Sciatic nerve (tissue), 2 donors: ENCODE measurements around the gene MEF2B. TPM values are rescaled to one million over a fixed set of nuclear protein-coding genes. Genes with fewer than 3 reads are reported as not detected.
"Not testable (repeated sequence)": the region's sequence is repeated elsewhere in the genome, so short reads cannot be mapped to it uniquely, and the experiment has no call there.

Experiments
- ATAC-seq: fragments of 200-7000 bp; cut with Tn5 transposase; one replicate; pipeline ENCODE4 v1.9.1; 2020; ENCODE audit warnings: mild to moderate bottlenecking, moderate library complexity
- DNase-seq: peaks from one replicate; pipeline ENCODE4 v3.0.0-alpha.2; 2020; ENCODE audit warnings: low spot score
- intact Hi-C: fragments of 100-400 bp; cut with DNase I; formaldehyde crosslinking; loops from one replicate; pipeline ENCODE4 v1.14.2; 2022
- total RNA-seq: library from RNA; stranded (reverse); fragmentation: NEBNext Ultra II Directional; extraction: Animal tissue kit (Norgen Biotek cat#: 25700); gene quantifications from one replicate; pipeline ENCODE4 v1.2.1, GENCODE V29; 2021
- donor health status: DM: no; HTN: no; CAD: no.
- donor health status: DM: no; HTN: no; CAD: no.

MEF2B gene
- total RNA-seq, 1 donor from 2014 or later = 4.7 TPM

DNA sequence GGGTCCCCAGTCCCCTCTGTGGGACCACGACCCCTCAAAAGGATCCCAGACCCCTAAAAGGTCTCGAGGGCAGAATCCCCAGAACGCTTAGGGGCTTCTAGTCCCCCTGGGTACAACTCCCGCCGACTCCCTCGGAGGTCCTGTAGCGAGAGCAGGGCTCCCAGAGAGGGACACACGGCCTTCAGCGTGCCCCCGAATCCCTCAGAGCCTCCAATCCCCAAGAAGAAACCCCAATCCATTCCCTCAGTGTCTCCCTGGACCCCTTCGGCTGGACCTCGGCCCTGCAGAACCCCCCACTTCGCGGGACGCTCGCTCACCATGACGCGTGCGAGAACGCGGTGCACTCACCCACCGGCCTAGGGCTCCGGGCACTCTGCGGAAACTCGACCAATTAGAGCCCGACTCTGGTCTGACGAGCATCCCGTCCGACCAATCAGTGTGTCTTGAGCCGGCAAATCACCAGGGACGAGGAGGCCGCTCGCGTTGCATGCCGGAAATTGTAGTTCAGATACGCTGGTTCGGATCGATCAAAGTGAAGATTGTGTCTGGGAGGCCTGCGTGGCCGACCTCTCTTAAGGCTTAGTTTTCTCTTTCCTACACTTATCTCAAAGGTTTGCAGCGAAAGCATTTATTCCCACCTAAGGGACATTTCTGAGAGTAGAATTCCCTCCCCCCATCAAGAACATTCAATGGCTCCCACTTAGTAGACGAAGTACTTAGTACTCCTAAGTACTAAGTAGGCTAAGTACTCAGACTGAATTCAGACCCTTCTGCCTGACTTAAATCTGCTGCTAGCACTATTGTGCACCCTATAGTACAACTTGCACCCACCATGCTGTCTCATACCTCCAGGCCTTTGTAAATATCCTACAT is 31.7 kb downstream of the MEF2B start, which contains the start of gene TMEM161A:
TSS of gene TMEM161A (minus strand) at position 370 of the 873 bp plus-strand sequence. CDS start at position 320, 50 bp downstream.
- intact Hi-C loops = no loop called here
- DNase-seq (peak; percentile 98), ATAC-seq (peak; percentile 99)

DNA sequence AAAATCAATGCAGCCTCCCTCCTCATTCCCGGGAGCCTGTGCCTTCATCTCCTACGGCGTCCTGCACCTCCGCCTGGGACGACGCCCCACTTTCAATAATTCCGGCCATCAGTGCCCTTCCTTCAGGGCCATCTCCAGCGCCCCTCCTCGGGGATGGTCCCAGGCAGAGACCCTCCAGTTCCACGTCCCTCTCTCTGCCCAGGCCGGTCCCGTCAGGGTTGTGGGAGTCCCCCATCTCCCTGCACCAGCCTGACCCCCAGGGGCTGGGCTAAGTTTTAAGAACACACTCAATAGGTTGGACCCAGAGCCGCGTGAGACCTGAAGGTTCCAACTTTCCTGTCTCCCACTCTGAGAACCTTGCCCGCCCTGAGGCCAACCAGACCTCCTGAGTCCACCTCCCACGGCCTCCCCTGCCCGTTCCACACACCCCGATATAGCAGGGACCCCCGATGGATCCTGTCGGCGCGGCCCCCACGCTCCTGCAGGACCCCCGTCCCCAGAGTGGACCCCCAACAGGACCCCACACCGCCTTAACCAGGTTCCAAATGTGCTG is 32.4 kb downstream of the MEF2B start:
- peak; percentile 37 for ATAC-seq
- intact Hi-C loops = no loop called here
- DNase-seq = no peak

DNA sequence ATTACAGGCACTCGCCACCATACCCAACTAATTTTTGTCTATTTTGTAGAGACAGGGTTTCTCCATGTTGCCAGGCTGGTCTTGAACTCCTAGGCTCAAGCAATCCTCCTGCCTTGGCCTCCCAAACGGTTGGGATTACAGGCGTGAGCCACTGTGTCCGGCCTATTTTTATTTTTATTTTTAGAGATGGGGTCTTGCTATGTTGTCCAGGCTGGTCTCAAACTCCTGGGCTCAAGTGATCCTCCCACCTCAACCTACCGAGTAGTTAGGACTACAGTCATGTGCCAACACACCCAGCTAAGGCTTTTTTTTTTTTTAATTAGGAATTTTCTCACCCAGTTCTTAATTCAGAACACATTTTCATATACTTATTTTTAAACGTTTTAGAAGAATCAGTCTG is 34.4 kb downstream of the MEF2B start:
- intact Hi-C loops, DNase-seq, ATAC-seq: not testable (repeated sequence)

DNA sequence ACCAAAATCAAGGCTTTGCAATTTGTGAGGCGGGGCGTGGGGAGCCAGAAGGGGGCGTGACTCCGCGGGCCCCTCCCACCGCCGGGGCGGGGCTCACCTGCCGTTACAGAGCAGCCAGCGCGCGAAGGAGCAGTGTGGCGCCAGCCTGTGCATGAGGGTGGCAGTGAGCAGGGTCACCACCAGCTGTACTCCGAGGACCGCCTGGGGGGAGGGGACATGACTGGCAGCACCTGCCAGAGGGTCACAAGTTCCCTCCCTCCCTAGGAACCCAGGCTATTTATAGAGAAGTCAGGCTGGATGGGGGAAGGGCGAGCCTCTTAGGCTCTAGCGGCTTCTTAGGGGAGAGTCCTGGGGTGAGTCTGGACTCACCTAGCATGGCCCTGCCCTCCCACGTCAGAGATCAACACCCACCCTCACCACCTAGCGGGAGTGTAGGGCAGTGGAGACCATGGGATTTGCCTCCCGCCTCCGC is 35.3 kb downstream of the MEF2B start:
- intact Hi-C loops = no loop called here
- no peak for ATAC-seq
- DNase-seq = no peak

DNA sequence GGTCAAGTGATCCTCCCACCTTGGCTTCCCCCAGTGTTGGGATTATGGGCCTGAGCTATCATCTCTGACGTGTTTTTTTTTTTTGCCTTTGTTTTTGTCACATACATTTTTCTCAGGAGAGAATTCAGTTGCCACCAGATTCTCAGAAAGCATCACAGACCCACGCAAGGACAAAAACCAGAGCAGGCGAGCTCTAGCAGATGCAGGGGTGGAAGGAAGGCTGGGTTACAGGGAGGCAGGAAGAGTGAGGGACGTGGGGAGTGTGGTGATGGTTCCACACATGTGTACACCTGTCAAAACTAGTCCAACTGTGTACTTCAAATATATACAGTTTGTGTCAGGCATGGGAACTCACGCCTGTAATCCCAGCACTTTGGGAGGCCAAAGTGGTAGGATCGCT is 36.1 kb downstream of the MEF2B start:
- ATAC-seq (no peak), DNase-seq (no peak)
- intact Hi-C loops = no loop called here

DNA sequence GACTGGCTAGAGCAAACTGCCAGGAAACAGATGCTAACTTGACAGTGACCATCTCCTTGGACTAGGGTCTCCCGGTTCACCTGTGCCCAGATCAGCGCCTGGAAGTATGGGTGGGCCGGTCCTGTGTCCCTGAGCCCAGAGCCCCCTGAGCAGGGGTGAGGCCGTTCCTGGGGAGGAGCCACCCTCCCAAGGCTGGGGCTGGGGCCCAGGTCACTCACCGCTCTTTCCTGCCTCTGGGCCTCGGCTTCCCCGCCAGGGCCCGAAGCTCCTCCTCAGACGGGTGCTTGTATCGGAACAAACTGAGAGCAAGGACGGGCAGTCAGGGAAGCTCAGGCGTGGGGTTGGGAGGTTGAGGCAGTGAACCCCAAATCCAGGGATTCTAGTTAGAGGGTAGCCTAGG is 37.2 kb downstream of the MEF2B start:
- no peak for DNase-seq
- ATAC-seq = no peak
- intact Hi-C loops = no loop called here

DNA sequence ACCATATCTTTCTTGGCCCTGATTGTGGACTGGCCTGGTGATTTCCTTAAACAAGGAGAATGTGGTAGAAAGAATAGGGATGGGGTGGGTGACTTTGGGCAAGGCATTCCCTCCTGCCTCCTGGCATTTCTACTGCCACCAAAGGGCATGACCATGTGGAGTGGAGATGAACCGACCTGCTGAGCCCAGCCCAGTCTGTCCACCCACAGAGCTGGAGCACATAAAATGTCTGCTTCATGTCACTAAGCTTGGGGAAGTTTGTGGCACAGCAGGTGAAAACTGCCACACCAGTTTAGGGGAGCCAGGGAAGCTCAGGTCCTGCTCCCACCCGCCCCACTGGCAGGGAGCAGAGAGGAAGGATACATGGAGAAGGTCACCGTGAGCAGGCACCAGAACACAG is 38.1 kb downstream of the MEF2B start:
- no peak for ATAC-seq
- intact Hi-C loops = no loop called here
- DNase-seq = no peak

DNA sequence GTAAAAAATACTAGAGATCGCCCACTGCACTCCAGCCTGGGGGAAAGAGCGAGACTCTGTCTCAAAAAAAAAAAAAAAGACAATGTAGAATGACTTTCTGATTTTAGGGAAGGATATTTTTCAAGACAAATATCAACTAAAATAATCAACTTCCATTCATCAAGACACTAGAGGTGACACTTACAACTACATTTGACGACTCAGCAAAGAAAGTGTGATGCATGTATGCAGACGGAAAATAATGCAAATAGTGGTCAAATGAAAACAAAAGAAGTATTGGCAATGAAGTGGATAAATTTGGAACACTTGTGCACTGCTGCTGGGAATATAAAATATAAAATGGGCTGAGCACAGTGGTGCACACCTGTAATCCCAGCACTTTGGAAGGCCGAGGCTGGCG is 44.0 kb downstream of the MEF2B start:
- no peak for ATAC-seq

DNA sequence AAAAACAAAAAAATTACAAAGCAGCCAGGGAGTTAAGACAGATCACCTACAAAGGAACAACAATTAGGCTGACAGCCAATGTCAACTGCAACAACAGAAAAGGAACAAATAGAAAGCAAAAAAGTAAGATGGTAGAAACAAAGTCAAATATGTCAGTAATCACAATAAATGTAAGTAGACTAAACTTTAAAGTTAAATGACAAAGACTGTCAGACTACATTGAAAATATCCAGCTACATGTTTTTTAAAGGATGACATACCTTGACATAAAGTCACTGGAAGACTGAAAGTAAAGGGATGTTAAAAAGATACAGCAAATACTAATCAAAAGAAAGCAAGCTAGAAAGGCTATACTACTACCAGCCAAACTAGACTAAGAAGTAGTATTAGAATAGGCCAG is 46.7 kb downstream of the MEF2B start:
- no peak for DNase-seq
- intact Hi-C loops = no loop called here
- ATAC-seq = no peak

More for the DNA sequence above, 44.0 kb downstream of the MEF2B start:
- intact Hi-C loops = no loop called here
- no peak for DNase-seq

DNA sequence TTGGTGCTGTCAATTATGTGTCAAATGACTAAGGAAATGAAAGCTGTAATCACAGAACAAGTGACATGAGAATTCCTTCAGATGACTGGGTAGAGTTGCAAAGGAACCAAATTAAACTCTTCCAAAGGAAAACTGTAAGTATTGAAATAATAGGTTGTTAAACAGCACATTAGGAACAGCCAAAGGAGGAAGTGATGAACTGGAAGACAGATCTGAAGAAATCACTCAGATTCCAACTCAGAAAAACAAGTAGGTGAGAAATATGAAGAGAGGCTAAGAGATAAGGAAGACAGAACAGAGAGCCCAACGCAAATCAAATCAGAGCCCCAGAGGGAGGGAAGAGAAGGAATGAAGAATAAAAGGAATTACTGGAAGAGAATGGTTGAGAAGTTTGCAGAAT is 47.2 kb downstream of the MEF2B start:
- intact Hi-C loops = no loop called here
- DNase-seq = no peak
- no peak for ATAC-seq

DNA sequence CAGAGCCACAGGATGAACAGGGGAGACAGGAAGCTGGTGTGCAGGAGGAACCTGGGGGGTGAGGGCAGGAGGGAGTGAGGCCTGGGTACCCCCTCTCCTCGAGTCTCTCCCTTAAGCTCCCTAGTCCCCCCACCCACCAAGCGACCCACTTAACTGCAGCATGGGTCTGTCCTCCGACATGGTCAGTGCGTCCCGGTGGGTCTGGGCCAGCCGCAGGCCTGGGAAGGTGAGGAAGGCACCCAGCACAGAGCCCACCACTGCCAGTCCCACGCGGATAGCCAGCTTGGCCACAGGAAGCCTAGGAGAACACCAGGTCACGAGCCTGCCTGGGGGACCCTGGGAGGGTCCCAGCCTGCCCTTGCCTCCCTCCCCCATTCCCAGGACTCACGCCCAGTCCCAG is 48.7 kb downstream of the MEF2B start:
- no peak for ATAC-seq
- intact Hi-C loops = no loop called here
- DNase-seq = no peak

DNA sequence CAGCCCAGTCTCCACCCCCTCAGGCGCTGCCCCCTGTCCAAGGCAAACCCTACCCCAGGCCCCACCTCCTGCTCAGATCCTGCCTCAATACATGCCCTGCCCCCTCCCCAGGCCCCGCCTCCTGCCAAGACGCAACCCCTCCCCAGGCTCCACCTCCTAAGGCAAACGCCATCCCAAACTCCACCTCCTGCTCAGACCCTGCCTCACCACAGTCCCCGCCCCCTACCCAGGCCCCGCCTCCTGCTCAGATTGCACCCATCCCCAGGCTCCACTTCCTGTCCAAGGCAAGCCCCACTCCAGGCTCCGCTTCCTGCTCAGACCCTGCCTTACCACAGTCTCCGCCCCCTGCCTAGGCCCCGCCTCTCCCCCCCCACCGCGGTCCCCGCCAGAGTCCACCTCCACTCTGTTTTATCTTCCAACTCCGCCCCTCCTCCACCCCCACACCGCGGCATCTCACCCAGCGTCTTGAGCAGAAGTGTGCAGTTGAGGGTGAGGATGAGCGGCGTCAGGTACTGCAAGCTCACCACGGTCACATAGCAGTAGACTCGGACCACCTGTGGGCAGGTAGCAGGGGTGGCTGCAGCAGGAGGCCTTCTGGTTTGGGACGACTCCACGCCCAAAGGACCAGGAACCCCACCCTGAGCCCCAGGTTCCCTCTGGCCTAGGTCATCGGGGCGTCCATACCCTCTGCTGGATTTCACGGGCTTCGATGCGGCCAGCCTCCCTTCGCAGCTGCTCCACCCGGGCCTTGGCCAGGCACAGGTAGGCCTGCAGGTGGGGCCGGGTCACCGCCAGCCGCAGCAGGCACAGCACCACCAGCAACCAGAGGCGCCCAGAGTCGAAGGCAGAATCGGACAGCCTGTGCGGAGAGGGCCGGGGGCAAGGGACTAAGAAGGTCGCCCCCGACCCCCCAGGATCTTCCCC is 49.5 kb downstream of the MEF2B start:
- DNase-seq = peak; percentile 89
- intact Hi-C loops = no loop called here
- peak; percentile 96 for ATAC-seq

DNA sequence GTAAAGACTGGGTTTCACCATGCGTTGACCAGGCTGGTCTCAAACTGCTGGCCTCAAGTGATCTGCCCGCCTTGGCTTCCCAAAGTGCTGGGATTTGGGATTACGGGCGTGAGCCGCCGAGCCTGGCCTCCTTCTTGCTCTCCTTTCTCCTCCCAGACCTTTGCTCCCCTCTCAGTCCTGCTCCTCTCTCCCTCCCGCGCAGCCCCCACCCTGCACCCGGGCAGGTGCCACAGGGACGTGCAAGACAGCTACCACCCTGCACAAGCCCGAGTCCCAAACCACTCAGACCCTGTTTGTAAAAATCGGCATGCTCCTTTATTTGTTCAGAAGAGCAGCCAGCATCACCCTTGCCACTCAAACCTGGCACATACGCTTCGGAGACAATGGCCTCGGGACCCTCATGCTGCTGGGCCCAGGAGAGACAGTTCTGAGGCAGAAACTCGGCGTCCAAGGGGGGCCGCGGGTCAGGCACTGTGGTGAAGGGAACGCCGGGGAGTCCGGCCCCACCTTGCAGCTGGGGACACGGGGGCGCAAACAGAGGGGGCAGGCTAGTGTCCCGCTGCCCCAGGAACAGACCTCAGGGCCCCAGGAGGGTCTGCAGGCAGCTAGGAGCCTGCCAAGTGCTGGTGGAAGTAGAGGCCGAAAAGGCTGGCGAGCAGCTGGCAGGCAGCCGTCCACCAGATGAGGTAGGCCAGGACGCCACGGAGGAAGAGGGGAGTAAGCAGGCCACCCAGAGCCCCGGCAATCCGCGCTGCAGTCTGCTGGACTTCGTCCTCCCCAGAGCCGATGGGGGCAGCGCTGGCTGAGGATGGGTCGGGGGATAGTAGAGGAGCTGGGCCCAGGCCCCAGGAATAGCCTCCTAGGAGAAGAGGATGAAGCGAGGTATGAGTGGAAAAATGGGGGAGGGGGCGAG is 50.5 kb downstream of the MEF2B start:
- intact Hi-C loops = no loop called here
- ATAC-seq (peak; percentile 40), DNase-seq (no peak)

DNA sequence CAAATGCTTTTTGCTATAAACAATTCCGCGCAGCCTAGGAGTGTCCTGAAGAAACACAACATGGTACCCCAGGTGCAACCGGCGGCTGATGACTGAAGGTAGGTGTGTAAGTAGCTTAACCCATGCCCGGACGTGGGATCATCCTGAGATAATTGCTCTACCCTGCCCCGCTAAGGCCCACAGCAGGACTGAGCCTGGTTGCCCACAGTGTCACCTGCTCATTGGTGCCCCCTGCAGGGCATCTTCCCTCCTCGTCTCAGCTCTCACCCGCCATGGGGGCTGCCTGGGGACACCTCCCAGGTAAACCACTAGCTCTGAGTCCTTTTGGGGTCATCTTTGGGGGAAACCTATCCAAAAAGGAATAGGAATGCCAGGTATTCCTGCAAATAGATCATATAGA is 54.1 kb downstream of the MEF2B start:
- intact Hi-C loops = no loop called here
- ATAC-seq (no peak), DNase-seq (no peak)

DNA sequence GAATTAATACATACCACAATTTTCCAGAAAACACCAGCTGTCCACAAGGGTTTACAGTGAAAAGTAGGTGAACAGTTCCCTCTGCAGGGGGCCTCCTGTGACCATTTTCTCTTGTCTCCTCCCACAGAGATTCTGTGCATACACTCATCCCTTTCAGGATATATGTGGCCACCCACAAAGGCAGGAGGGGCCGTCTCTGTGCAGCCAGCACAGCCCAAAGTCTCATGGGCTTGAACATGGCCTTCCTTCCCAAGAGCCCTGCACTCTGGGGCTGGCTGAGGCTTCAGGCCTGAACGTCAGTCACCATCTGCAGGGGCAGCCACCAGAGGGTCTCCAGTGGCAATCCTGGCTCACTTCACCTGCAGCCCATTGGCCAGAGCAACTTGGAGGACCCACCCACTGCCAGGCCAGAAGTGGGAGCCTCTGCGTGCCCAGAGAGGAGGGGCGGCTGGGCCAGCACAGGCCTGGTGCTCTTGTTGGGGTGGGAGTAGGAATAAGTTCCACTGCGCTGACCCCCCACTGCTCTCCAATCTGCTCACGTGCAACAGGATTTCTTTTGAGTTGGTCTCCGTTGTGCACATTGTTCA is 56.9 kb downstream of the MEF2B start:
- ATAC-seq (peak; percentile 22), DNase-seq (no peak)
- intact Hi-C loops = no loop called here

DNA sequence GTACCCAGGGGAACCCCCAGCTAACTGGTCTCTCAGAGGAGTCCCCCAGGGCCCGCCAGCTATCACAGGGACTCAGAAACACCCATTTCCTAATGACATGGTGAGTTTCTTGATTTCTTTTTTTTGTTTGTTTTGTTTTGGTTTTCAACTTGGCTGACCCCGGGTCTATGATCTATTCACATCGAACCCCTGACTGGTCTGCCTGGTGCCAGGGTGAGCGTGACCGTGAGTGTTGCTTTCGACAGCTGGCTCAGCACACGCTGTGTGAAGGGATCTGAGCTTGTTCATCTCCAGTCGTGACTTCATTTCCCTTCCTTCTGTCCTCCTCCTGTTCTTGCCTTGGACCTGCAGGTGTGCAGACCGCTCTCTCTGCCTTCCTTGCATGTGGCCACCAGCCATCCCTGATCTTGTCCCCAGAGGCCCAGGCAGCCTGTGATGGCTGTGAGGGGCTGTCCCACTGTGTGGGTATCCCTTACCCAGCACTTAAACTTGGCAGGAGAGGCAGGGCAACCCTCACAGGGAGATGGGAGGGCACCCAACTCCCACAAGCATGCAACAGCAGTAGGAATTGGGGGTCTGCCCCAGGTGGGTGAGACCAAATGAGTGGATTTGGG is 58.0 kb downstream of the MEF2B start:
- DNase-seq (no peak), ATAC-seq (no peak)
- intact Hi-C loops = no loop called here

DNA sequence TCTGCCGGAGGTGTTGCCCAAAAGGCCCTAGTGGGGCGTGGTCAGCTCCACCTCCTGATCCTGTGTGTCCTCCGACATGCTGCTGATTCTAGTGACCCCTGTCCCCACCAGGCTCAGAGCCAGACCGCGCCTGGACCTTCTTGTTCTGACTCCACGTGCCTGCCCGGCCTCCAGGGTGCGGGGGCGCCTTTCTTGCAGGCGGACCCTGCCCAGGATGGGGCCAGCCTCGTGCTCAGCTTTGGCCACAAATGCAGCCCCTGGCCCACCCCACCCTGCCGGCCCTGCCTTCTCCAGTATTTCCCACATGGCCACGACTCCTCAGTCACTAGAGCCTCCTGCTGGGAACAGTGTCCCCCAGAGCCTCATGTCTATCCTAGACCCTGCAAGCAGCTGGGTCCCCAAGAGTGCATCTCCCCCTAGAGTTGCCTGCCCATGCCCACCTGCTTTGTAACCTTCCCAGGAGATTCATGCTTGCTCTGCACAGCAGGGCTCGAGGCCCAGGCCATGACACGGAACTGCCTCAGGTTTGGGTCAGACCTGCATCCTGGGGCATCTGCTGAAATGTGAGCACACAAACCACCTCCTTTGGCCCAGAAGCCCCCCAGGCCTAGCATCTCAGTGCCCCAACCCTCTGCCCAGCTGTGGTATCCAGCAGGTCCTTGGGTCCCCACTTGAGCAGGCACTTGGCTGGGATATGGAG is 58.8 kb downstream of the MEF2B start:
- no peak for DNase-seq
- intact Hi-C loops = no loop called here
- ATAC-seq = peak; percentile 9
